Endothelial cell of umbilical vein (primary cell): Measurements from ENCODE around the gene FAM180A. TPM values are rescaled to one million over a fixed set of nuclear protein-coding genes. Genes with fewer than 3 reads are reported as not detected.

Experiments
- BruUV-seq: library from RNA; stranded (reverse); fragments of 400-500 nt; replicated peaks from 2 replicates; lab custom pipeline; 2021; lab: Mats Ljungman, UMichigan
- CTCF ChIA-PET: fragments of 300-600, 350-600 bp; sonication (Branson Sonifier 250); formaldehyde crosslinking; loops from one replicate; lab custom pipeline; 2021; ENCODE audit warnings: antibody characterized with exemption, inconsistent platforms; lab: Charles Lee
- POLR2A ChIA-PET: fragments of 300-600, 350-600 bp; sonication (Branson Sonifier 250); formaldehyde crosslinking; loops from one replicate; lab custom pipeline; 2021; ENCODE audit warnings: antibody characterized with exemption, inconsistent platforms; lab: Charles Lee
- DNase-seq: peaks from one replicate; pipeline ENCODE4 v3.0.0-alpha.2; 2011; ENCODE audit warnings: low read depth, low spot score
- FAIRE-seq: peaks from 2 replicates; lab custom pipeline; 2011; peaks lifted over from hg19 to GRCh38; lab: Jason Lieb, UNC
- H2AFZ ChIP-seq: 2 replicates; pipeline ENCODE4 v1.6.0; 2012; ENCODE audit warnings: low read depth, low read length, control low read depth, inconsistent platforms
- H3K27ac ChIP-seq: 2 replicates; pipeline ENCODE4 v1.5.1; 2011; ENCODE audit warnings: low read depth, mild to moderate bottlenecking, control low read depth, low read length, moderate library complexity; ENCODE audit not compliant: insufficient read depth
- H3K27me3 ChIP-seq, 2 experiments: 2 replicates each; pipeline versions ENCODE4 v1.6.0 to v1.6.1; 2011; ENCODE audit warnings: low read length in 2 of 2, mixed read lengths in 1 of 2; ENCODE audit not compliant: control insufficient read depth in 2 of 2, insufficient read depth in 2 of 2
- H3K36me3 ChIP-seq, 2 experiments: 2 replicates in 1 of 2; 3 replicates in 1 of 2; pipeline ENCODE4 v1.5.1; 2011; ENCODE audit warnings: low read length in 2 of 2, mild to moderate bottlenecking in 1 of 2, moderate library complexity in 1 of 2; ENCODE audit not compliant: control insufficient read depth in 2 of 2, insufficient read depth in 2 of 2; ENCODE audit errors: extremely low read depth in 1 of 2
- H3K4me1 ChIP-seq: 3 replicates; pipeline ENCODE4 v1.5.1; 2011; ENCODE audit warnings: mild to moderate bottlenecking, low read length; ENCODE audit not compliant: control insufficient read depth, insufficient read depth; ENCODE audit errors: extremely low read depth
- H3K4me2 ChIP-seq: 2 replicates; pipeline ENCODE4 v1.6.1; 2011; ENCODE audit warnings: low read length, control low read depth, mixed read lengths; ENCODE audit not compliant: insufficient read depth
- H3K4me3 ChIP-seq, 3 experiments: fragments of 200-600 bp in 1 of 3; sonication (generic), shearing (Covaris generic) in 1 of 3; replicated peaks in 1 of 3; 2 replicates each; pipeline ENCODE4 v1.5.1; 2011 to 2016; ENCODE audit warnings: control low read depth in 3 of 3, low read length in 3 of 3, mild to moderate bottlenecking in 2 of 3, inconsistent platforms in 1 of 3, low read depth in 1 of 3, moderate library complexity in 1 of 3; ENCODE audit not compliant: insufficient read depth in 1 of 3
- H3K79me2 ChIP-seq: 2 replicates; pipeline ENCODE4 v1.6.0; 2012; ENCODE audit warnings: low read length, inconsistent platforms; ENCODE audit not compliant: control insufficient read depth, insufficient read depth
- H3K9ac ChIP-seq: replicated peaks from 2 replicates; pipeline ENCODE3; 2011; ENCODE audit warnings: low read length, control low read depth; ENCODE audit not compliant: insufficient read depth; ENCODE audit errors: extremely low read depth
- H3K9me1 ChIP-seq: replicated peaks from 3 replicates; pipeline ENCODE4 v1.6.0; 2011; ENCODE audit warnings: mild to moderate bottlenecking, low read length; ENCODE audit not compliant: control insufficient read depth, insufficient read depth; ENCODE audit errors: extremely low read depth
- H3K9me3 ChIP-seq: replicated peaks from 2 replicates; pipeline ENCODE4 v1.5.1; 2012; ENCODE audit warnings: low read length, inconsistent platforms; ENCODE audit not compliant: control insufficient read depth, insufficient read depth
- H4K20me1 ChIP-seq: replicated peaks from 2 replicates; pipeline ENCODE3; 2011; ENCODE audit warnings: mild to moderate bottlenecking, low read length; ENCODE audit not compliant: control insufficient read depth, insufficient read depth; ENCODE audit errors: extremely low read depth
- CTCF ChIP-seq, 2 donors: IDR thresholded peaks; 1 replicate in 1 of 2; 2 replicates in 1 of 2; pipeline ENCODE4 v1.5.1; 2011; ENCODE audit warnings: low read length in 2 of 2, mild to moderate bottlenecking in 2 of 2, moderate library complexity in 2 of 2, control low read depth in 1 of 2, inconsistent platforms in 1 of 2, low read depth in 1 of 2; ENCODE audit not compliant: insufficient read depth in 1 of 2; ENCODE audit errors: extremely low read depth in 1 of 2
- EZH2 ChIP-seq: IDR thresholded peaks from 2 replicates; pipeline ENCODE4 v1.6.1; 2012; ENCODE audit warnings: borderline replicate concordance, low read depth, mild to moderate bottlenecking, moderate library complexity, low read length, inconsistent platforms; ENCODE audit not compliant: severe bottlenecking
- FOS ChIP-seq: IDR thresholded peaks from 2 replicates; pipeline ENCODE4 v1.6.1; 2011; ENCODE audit warnings: mild to moderate bottlenecking, low read length, moderate library complexity, borderline replicate concordance; ENCODE audit not compliant: insufficient read depth
- JUN ChIP-seq: IDR thresholded peaks from 2 replicates; pipeline ENCODE4 v1.6.1; 2011; ENCODE audit warnings: borderline replicate concordance, low read depth; ENCODE audit not compliant: insufficient read length, insufficient read depth
- MAX ChIP-seq: IDR thresholded peaks from 2 replicates; pipeline ENCODE4 v1.6.1; 2011; ENCODE audit not compliant: insufficient read depth, insufficient read length
- POLR2A ChIP-seq: IDR thresholded peaks from 2 replicates; pipeline ENCODE4 v1.6.1; 2012; ENCODE audit warnings: low read depth, mild to moderate bottlenecking, control low read depth, low read length
- dilution Hi-C: fragments of 300-500 bp; cut with MboI; formaldehyde crosslinking; loops from one replicate; pipeline ENCODE4 v1.15.0; 2019; ENCODE audit warnings: low sequenced_read_pairs; ENCODE audit not compliant: extremely low pct_ligation_motif_present
- intact Hi-C: fragments of 100-400 bp; cut with micrococcal nuclease; formaldehyde crosslinking; loops from one replicate; pipeline ENCODE4 v1.10.0; 2022
- polyA plus RNA-seq, 4 experiments: library from polyadenylated mRNA; depleted of rRNA in 3 of 4; stranded (reverse) in 3 of 4; unstranded in 1 of 4; fragments of >200 nt; gene quantifications; 2 replicates each; pipeline versions ENCODE4 v1.2.1 to v1.2.3, GENCODE V29; 2011 to 2012; ENCODE audit warnings: missing spikeins in 1 of 4
- total RNA-seq: library from RNA; stranded (reverse); gene quantifications from 2 replicates; pipeline ENCODE4 v1.2.3, GENCODE V29; 2021

Gene FAM180A
- total and polyA plus RNA-seq, 2 donors (not counting 3 experiments of a cell fraction or from before 2014, with no cell fraction given) = not detected

- Histone ChIP-seq H3K27me3 (no peaks in the 10 kb centered on the region), H2AFZ (no peak overlapping the region), H3K79me2 (no peaks in the 10 kb centered on the region), H3K27ac (no peak overlapping the region), H3K36me3 (peaks cover 0 to 2% of the 10 kb centered on the region in 2 experiments), H3K9me1 (no peaks in the 10 kb centered on the region), H3K9me3 (no peaks in the 10 kb centered on the region), H3K9ac (no peak overlapping the region), H3K4me1 (peaks cover 20% of the 10 kb centered on the region), H3K4me3 (no peak overlapping the region), H4K20me1 (no peaks in the 10 kb centered on the region), H3K4me2 (no peak overlapping the region)
- intact Hi-C loops = no loop called here
- dilution Hi-C loops = no loop called here
- CTCF ChIA-PET = interaction anchor here (6.0 kb wide), 1 partner anchor 12 kb away, joined by 53 read pairs; no protein-coding TSS in a partner anchor
- DNase-seq = no peak
- TF ChIP-seq MAX (no peak), POLR2A (no peak), JUN (no peak), CTCF (IDR thresholded peaks at IDR 0.05; ENCODE audit: extremely low read depth in 1 of 2, insufficient read depth in 1 of 2, low read depth in 1 of 2, low read length in 2 of 2) (no peak), FOS (no peak), EZH2 (no peak)
- no peak for FAIRE-seq
- no TSS peak for BruUV-seq
- POLR2A ChIA-PET = no interaction called here
Observed at GRCh38 chr7:135683609-135684008, 65.0 kb downstream of the FAM180A start.
